Activated B cell treated with CpG ODN at 0.5 μM for 24 hours (primary cell): ENCODE measurements around the gene PSKH1. TPM values are rescaled to one million over a fixed set of nuclear protein-coding genes. Genes with fewer than 3 reads are reported as not detected.

Experiments used
- ATAC-seq: fragments of 200-7000 bp; cut with Tn5 transposase; one replicate; pipeline ENCODE4 v1.10.0; 2021; ENCODE audit warnings: low read depth, mild to moderate bottlenecking, moderate library complexity
- CTCF ChIA-PET: fragments of 350-600 bp; sonication (Branson Sonifier 250); formaldehyde crosslinking; loops from one replicate; lab custom pipeline; 2021; ENCODE audit warnings: antibody characterized with exemption; lab: Charles Lee
- POLR2A ChIA-PET: fragments of 350-600 bp; sonication (Branson Sonifier 250); formaldehyde crosslinking; loops from one replicate; lab custom pipeline; 2021; ENCODE audit warnings: antibody characterized with exemption; lab: Charles Lee
- DNase-seq: peaks from one replicate; pipeline ENCODE4 v3.0.0; 2022
- H3K27ac Mint-ChIP-seq: one replicate; pipeline ENCODE4 v1.8.0; 2020; ENCODE audit warnings: mixed read lengths
- H3K27me3 Mint-ChIP-seq: one replicate; pipeline ENCODE4 v1.8.0; 2021; ENCODE audit warnings: mixed read lengths
- H3K36me3 Mint-ChIP-seq: one replicate; pipeline ENCODE4 v1.8.0; 2021; ENCODE audit warnings: low read depth, mixed read lengths
- H3K4me1 Mint-ChIP-seq: one replicate; pipeline ENCODE4 v1.8.0; 2021; ENCODE audit warnings: mixed read lengths
- H3K4me3 Mint-ChIP-seq: one replicate; pipeline ENCODE4 v1.8.0; 2020; ENCODE audit warnings: mild to moderate bottlenecking, mixed read lengths
- H3K9me3 Mint-ChIP-seq: one replicate; pipeline ENCODE4 v1.8.0; 2020; ENCODE audit warnings: mixed read lengths
- intact Hi-C: fragments of 100-400 bp; cut with micrococcal nuclease; formaldehyde crosslinking; loops from one replicate; pipeline ENCODE4 v1.15.1; 2024
- total RNA-seq: library from RNA; stranded (reverse); gene quantifications from 2 replicates; pipeline ENCODE4 v1.2.3, GENCODE V29; 2022
- TF ChIP-seq, protein P1 (sequence below): fragments of 200-600 bp; IDR thresholded peaks from one replicate; pipeline ENCODE4 v1.8.0; 2022; ENCODE audit warnings: antibody characterized with exemption, mild to moderate bottlenecking

Gene PSKH1
- total RNA-seq, 1 donor from 2014 or later: 22.0 TPM

DNA sequence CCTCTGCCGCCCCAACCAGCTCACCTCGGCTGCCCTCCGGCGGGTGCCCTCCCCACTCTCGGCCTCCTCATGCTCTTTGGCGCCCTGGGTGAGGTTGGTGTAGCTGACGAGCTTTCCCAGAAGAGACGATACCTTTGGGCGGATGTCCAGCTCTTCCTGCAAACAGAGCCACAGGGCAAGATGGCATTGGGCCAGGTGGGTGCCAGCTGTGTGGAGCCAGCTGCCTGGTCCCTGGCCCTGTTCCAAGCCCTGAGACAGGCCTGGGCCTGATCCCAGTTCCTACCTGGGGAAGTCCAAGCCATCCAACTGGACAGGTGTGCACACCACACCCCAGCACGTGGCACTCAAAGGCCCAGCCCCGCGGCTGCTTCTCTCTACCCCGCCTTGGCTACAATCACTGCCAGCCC, 68.5 kb downstream of the PSKH1 start:
- CTCF ChIA-PET: no interaction called here
- Mint-ChIP-seq H3K4me1 (peaks cover 11% of the 10 kb centered on the region), H3K27me3 (no peaks in the 10 kb centered on the region), H3K9me3 (no peaks in the 10 kb centered on the region), H3K4me3 (no peak overlapping the region), H3K36me3 (peaks cover 25% of the 10 kb centered on the region), H3K27ac (no peak overlapping the region)
- POLR2A ChIA-PET: no interaction called here
- TF ChIP-seq, protein P1, sequence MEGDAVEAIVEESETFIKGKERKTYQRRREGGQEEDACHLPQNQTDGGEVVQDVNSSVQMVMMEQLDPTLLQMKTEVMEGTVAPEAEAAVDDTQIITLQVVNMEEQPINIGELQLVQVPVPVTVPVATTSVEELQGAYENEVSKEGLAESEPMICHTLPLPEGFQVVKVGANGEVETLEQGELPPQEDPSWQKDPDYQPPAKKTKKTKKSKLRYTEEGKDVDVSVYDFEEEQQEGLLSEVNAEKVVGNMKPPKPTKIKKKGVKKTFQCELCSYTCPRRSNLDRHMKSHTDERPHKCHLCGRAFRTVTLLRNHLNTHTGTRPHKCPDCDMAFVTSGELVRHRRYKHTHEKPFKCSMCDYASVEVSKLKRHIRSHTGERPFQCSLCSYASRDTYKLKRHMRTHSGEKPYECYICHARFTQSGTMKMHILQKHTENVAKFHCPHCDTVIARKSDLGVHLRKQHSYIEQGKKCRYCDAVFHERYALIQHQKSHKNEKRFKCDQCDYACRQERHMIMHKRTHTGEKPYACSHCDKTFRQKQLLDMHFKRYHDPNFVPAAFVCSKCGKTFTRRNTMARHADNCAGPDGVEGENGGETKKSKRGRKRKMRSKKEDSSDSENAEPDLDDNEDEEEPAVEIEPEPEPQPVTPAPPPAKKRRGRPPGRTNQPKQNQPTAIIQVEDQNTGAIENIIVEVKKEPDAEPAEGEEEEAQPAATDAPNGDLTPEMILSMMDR: no peak
- no peak for ATAC-seq
- intact Hi-C loops: no loop called here
- DNase-seq: no peak

DNA sequence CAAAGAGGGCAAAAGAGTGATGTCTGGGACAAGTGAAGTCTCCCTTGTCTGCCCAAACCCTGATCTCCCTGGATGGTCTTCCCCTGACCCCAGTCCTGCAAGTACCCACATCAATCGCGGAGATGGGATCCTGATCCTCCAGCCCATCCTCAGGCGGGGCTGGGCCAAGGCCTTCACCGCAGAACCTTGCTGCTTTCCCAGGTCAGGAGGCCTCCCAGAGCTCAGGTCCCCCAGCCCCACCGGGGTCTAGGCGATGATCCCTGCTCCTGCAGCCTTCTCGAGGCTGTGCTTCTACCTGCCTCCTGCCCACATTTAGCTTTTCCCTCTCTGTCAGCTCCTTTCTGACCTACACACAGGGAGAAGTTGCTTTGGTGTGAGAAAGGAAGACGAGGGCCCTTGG, 69.1 kb downstream of the PSKH1 start:
- Mint-ChIP-seq H3K27me3 (no peaks in the 10 kb centered on the region), H3K9me3 (no peaks in the 10 kb centered on the region), H3K4me1 (peaks cover 14% of the 10 kb centered on the region), H3K27ac (no peak overlapping the region), H3K36me3 (peaks cover 25% of the 10 kb centered on the region), H3K4me3 (no peak overlapping the region)
- intact Hi-C loops: no loop called here
- POLR2A ChIA-PET: no interaction called here
- DNase-seq: no peak
- TF ChIP-seq, protein P1: no peak
- ATAC-seq: no peak
- CTCF ChIA-PET: no interaction called here

GRCh38 chr16:67963292-67963661, 70.2 kb downstream of the PSKH1 start:
- H3K4me1 Mint-ChIP-seq: peaks cover 21% of the 10 kb centered on the region
- H3K27ac Mint-ChIP-seq: no peak overlapping the region
- TF ChIP-seq, protein P1: no peak
- ATAC-seq (no peak), DNase-seq (no peak)
- no peaks in the 10 kb centered on the region for H3K9me3 Mint-ChIP-seq
- POLR2A ChIA-PET: no interaction called here
- intact Hi-C loops: no loop called here
- CTCF ChIA-PET: no interaction called here
- H3K27me3 Mint-ChIP-seq: no peaks in the 10 kb centered on the region
- no peak overlapping the region for H3K4me3 Mint-ChIP-seq
- H3K36me3 Mint-ChIP-seq: peaks cover 25% of the 10 kb centered on the region

- DNase-seq (no peak), ATAC-seq (no peak)
- Mint-ChIP-seq H3K27me3 (no peaks in the 10 kb centered on the region), H3K4me1 (peaks cover 21% of the 10 kb centered on the region), H3K27ac (no peak overlapping the region), H3K9me3 (no peaks in the 10 kb centered on the region), H3K36me3 (peaks cover 22% of the 10 kb centered on the region), H3K4me3 (no peak overlapping the region)
- ChIA-PET POLR2A (no interaction called here), CTCF (interaction anchor here (1.0 kb wide), 1 partner anchor 78 kb away, joined by 4 read pairs; no protein-coding TSS in a partner anchor)
- intact Hi-C loops: no loop called here
- TF ChIP-seq, protein P1: no peak
These were observed 70.7 kb downstream of the PSKH1 start for GRCh38 chr16:67963662-67964321.

- Mint-ChIP-seq H3K27ac (peak overlapping the region; percentile 11), H3K4me1 (peaks cover 26% of the 10 kb centered on the region), H3K4me3 (no peak overlapping the region), H3K27me3 (no peaks in the 10 kb centered on the region), H3K9me3 (no peaks in the 10 kb centered on the region), H3K36me3 (peaks cover 24% of the 10 kb centered on the region)
- intact Hi-C loops: no loop called here
- no peak for DNase-seq
- TF ChIP-seq, protein P1: no peak
- no peak for ATAC-seq
- ChIA-PET POLR2A (interaction anchor here (0.6 to 1.5 kb wide), 3 partner anchors 29 to 120 kb away, joined by 3 to 9 read pairs (median 6); partner anchors contain the start of gene PSMB10), CTCF (interaction anchor here (1.0 to 1.5 kb wide), 2 partner anchors 79 to 81 kb away, joined by 3 to 4 read pairs; no protein-coding TSS in a partner anchor)
These were observed 71.5 kb downstream of the PSKH1 start for GRCh38 chr16:67964477-67965131.
